Keratinocyte (primary cell): ENCODE measurements around the gene SCAPER. TPM values are rescaled to one million over a fixed set of nuclear protein-coding genes. Genes with fewer than 3 reads are reported as not detected.
A peak's percentile ranks its signal among the peaks of the same experiment; 100 is the strongest.

Experiments used
- DNase-seq: peaks from one replicate; pipeline ENCODE4 v3.0.0-alpha.2; 2011; ENCODE audit warnings: low read depth, missing footprints, low spot score
- FAIRE-seq: peaks from 2 replicates; lab custom pipeline; 2011; peaks lifted over from hg19 to GRCh38; lab: Jason Lieb, UNC
- H2AFZ ChIP-seq: 2 replicates; pipeline ENCODE4 v1.6.0; 2012; ENCODE audit warnings: low read length, control low read depth, inconsistent platforms; ENCODE audit not compliant: control insufficient read depth
- H3K27ac ChIP-seq: 2 replicates; pipeline ENCODE4 v1.5.1; 2011; ENCODE audit warnings: low read length; ENCODE audit not compliant: control insufficient read depth, insufficient read depth
- H3K27me3 ChIP-seq: 3 replicates; pipeline ENCODE4 v1.6.0; 2011; ENCODE audit warnings: low read length; ENCODE audit not compliant: control insufficient read depth, insufficient read depth; ENCODE audit errors: extremely low read depth
- H3K36me3 ChIP-seq, 2 experiments: 2 replicates in 1 of 2; 3 replicates in 1 of 2; pipeline ENCODE4 v1.5.1; 2011; ENCODE audit warnings: low read length in 2 of 2, mild to moderate bottlenecking in 1 of 2; ENCODE audit not compliant: control insufficient read depth in 2 of 2, insufficient read depth in 2 of 2; ENCODE audit errors: extremely low read depth in 1 of 2
- H3K4me1 ChIP-seq: 3 replicates; pipeline ENCODE4 v1.5.1; 2011; ENCODE audit warnings: low read length; ENCODE audit not compliant: control insufficient read depth, insufficient read depth; ENCODE audit errors: extremely low read depth
- H3K4me2 ChIP-seq: 3 replicates; pipeline ENCODE4 v1.6.0; 2011; ENCODE audit warnings: low read depth, low read length; ENCODE audit not compliant: control insufficient read depth, insufficient read depth; ENCODE audit errors: extremely low read depth
- H3K4me3 ChIP-seq, 3 experiments: fragments of 200-600 bp in 1 of 3; sonication (generic) in 1 of 3; 2 replicates in 2 of 3; 3 replicates in 1 of 3; pipeline ENCODE4 v1.5.1; 2011 to 2016; ENCODE audit warnings: low read length in 3 of 3, mild to moderate bottlenecking in 3 of 3, control low read depth in 2 of 3, inconsistent platforms in 1 of 3, low read depth in 1 of 3, mixed read lengths in 1 of 3, mixed run types in 1 of 3, moderate library complexity in 1 of 3; ENCODE audit not compliant: control insufficient read depth in 2 of 3, insufficient read depth in 2 of 3; ENCODE audit errors: extremely low read depth in 1 of 3
- H3K79me2 ChIP-seq: 2 replicates; pipeline ENCODE4 v1.6.0; 2012; ENCODE audit warnings: low read length; ENCODE audit not compliant: control insufficient read depth, insufficient read depth
- H3K9ac ChIP-seq: 3 replicates; pipeline ENCODE4 v1.6.0; 2011; ENCODE audit warnings: low read length; ENCODE audit not compliant: control insufficient read depth, insufficient read depth; ENCODE audit errors: extremely low read depth
- H3K9me1 ChIP-seq: 3 replicates; pipeline ENCODE4 v1.6.0; 2011; ENCODE audit warnings: low read length; ENCODE audit not compliant: control insufficient read depth, insufficient read depth; ENCODE audit errors: extremely low read depth
- H3K9me3 ChIP-seq: 2 replicates; pipeline ENCODE4 v1.5.1; 2012; ENCODE audit warnings: low read depth, low read length; ENCODE audit not compliant: control insufficient read depth
- H4K20me1 ChIP-seq: 3 replicates; pipeline ENCODE4 v1.6.0; 2011; ENCODE audit warnings: low read length; ENCODE audit not compliant: control insufficient read depth, insufficient read depth; ENCODE audit errors: extremely low read depth
- CTCF ChIP-seq, 3 experiments: IDR thresholded peaks in 1 of 3; conservative IDR thresholded peaks in 1 of 3; optimal IDR thresholded peaks in 1 of 3; 2 replicates in 2 of 3; 3 replicates in 1 of 3; pipeline versions ENCODE3 to v1.5.1; 2011; ENCODE audit warnings: low read length in 3 of 3, mild to moderate bottlenecking in 3 of 3, moderate library complexity in 2 of 3, control low read depth in 1 of 3, inconsistent platforms in 1 of 3; ENCODE audit not compliant: insufficient read depth in 2 of 3; ENCODE audit errors: extremely low read depth in 1 of 3
- EZH2 ChIP-seq: IDR thresholded peaks from one replicate; pipeline ENCODE4 v1.6.1; 2012; ENCODE audit warnings: inconsistent platforms, mild to moderate bottlenecking, low read length, moderate library complexity
- dilution Hi-C: fragments of 300-500 bp; cut with MboI; formaldehyde crosslinking; loops from one replicate; pipeline ENCODE4 v1.7.0; 2020; ENCODE audit warnings: low sequenced_read_pairs; ENCODE audit not compliant: extremely low pct_ligation_motif_present
- polyA plus RNA-seq, 5 experiments: library from polyadenylated mRNA; depleted of rRNA in 3 of 5; stranded (reverse) in 3 of 5; stranded (forward) in 1 of 5; unstranded in 1 of 5; fragments of >200 nt; gene quantifications; 1 replicate in 1 of 5; 2 replicates in 3 of 5; 3 replicates in 1 of 5; pipeline versions ENCODE4 v1.2.1 to v1.2.3, GENCODE V29; 2011 to 2012; ENCODE audit warnings: missing spikeins in 2 of 5, low read depth in 1 of 5, low replicate concordance in 1 of 5

SCAPER gene
- polyA plus RNA-seq, 1 donor (not counting 4 experiments of a cell fraction or from before 2014, with no cell fraction given), result 5.2 TPM

GRCh38 chr15:76577879-76578512 lies 327.1 kb downstream of the SCAPER start:
- H3K4me2 ChIP-seq, result no peak overlapping the region
- no peaks in the 10 kb centered on the region for H3K79me2 ChIP-seq
- H3K27ac ChIP-seq, result peak overlapping the region; percentile 2
- H3K9me1 ChIP-seq, result no peaks in the 10 kb centered on the region
- H2AFZ ChIP-seq, result no peak overlapping the region
- H3K36me3 ChIP-seq, result no peaks in the 10 kb centered on the region
- no peaks in the 10 kb centered on the region for H4K20me1 ChIP-seq
- no peak overlapping the region for H3K4me3 ChIP-seq
- DNase-seq (peak; percentile 54), FAIRE-seq (peak; percentile 93)
- dilution Hi-C loops, result no loop called here
- H3K9ac ChIP-seq, result no peak overlapping the region
- no peaks in the 10 kb centered on the region for H3K27me3 ChIP-seq
- no peak for TF ChIP-seq CTCF (optimal IDR thresholded peaks at IDR 0.05 in 1 of 3, IDR thresholded peaks at IDR 0.05 in 1 of 3, conservative IDR thresholded peaks at IDR 0.05 in 1 of 3; ENCODE audit: extremely low read depth in 1 of 3, insufficient read depth in 2 of 3, low read length in 3 of 3)
- TF ChIP-seq EZH2, result no peak
- no peaks in the 10 kb centered on the region for H3K9me3 ChIP-seq
- peaks cover 21% of the 10 kb centered on the region for H3K4me1 ChIP-seq

- Histone ChIP-seq H3K4me2 (no peak overlapping the region), H3K9me1 (no peaks in the 10 kb centered on the region), H3K4me3 (no peak overlapping the region), H3K27ac (no peak overlapping the region), H3K36me3 (no peaks in the 10 kb centered on the region), H2AFZ (no peak overlapping the region), H4K20me1 (no peaks in the 10 kb centered on the region), H3K79me2 (no peaks in the 10 kb centered on the region), H3K27me3 (no peaks in the 10 kb centered on the region), H3K4me1 (peaks cover 21% of the 10 kb centered on the region), H3K9me3 (no peaks in the 10 kb centered on the region), H3K9ac (no peak overlapping the region)
- FAIRE-seq (no peak), DNase-seq (no peak)
- TF ChIP-seq EZH2 (no peak), CTCF (optimal IDR thresholded peaks at IDR 0.05 in 1 of 3, IDR thresholded peaks at IDR 0.05 in 1 of 3, conservative IDR thresholded peaks at IDR 0.05 in 1 of 3; ENCODE audit: extremely low read depth in 1 of 3, insufficient read depth in 2 of 3, low read length in 3 of 3) (no peak)
- dilution Hi-C loops, result no loop called here
Measured at GRCh38 chr15:76576523-76577279, 328.4 kb downstream of the SCAPER start.
